Measurements from ENCODE around the gene PPP2CA.
"Not testable (repeated sequence)": the region's sequence is repeated elsewhere in the genome, so short reads cannot be mapped to it uniquely, and the experiment has no call there.

The PPP2CA gene

GRCh38 chr5:134267366-134268018 is 41.6 kb upstream of the PPP2CA start:
- no peaks in the 10 kb centered on the region for H3K36me3 ChIP-seq (ENCODE audit: control insufficient read depth, insufficient read depth, low read length)
- H3K4me3 ChIP-seq (replicated peaks; ENCODE audit: low read depth, low read length): no peak overlapping the region
- no peaks in the 10 kb centered on the region; the same call in 1 of the 2 replicates for H3K27me3 ChIP-seq (replicated peaks; ENCODE audit: control insufficient read depth, insufficient read depth, low read length)
- TF ChIP-seq CTCF (IDR thresholded peaks at IDR 0.05; ENCODE audit: insufficient read depth, low read length, poor library complexity, severe bottlenecking): no peak
- DNase-seq (ENCODE audit: extremely low read depth, insufficient read length): no peak

GRCh38 chr5:134263801-134264200 is 37.9 kb upstream of the PPP2CA start:
- no peak for DNase-seq (ENCODE audit: extremely low read depth, insufficient read length)
- no peak for TF ChIP-seq CTCF (IDR thresholded peaks at IDR 0.05; ENCODE audit: insufficient read depth, low read length, poor library complexity, severe bottlenecking)
- no peak overlapping the region for H3K4me3 ChIP-seq (replicated peaks; ENCODE audit: low read depth, low read length)
- H3K36me3 ChIP-seq (ENCODE audit: control insufficient read depth, insufficient read depth, low read length): no peaks in the 10 kb centered on the region
- no peaks in the 10 kb centered on the region; the same call in 1 of the 2 replicates for H3K27me3 ChIP-seq (replicated peaks; ENCODE audit: control insufficient read depth, insufficient read depth, low read length)

- not testable (repeated sequence) for DNase-seq (ENCODE audit: extremely low read depth, insufficient read length); H3K36me3 ChIP-seq (ENCODE audit: control insufficient read depth, insufficient read depth, low read length); H3K27me3 ChIP-seq (replicated peaks; ENCODE audit: control insufficient read depth, insufficient read depth, low read length); H3K4me3 ChIP-seq (replicated peaks; ENCODE audit: low read depth, low read length)
Measured at GRCh38 chr5:134262629-134263028, 36.8 kb upstream of the PPP2CA start.

- H3K27me3 ChIP-seq (replicated peaks; ENCODE audit: control insufficient read depth, insufficient read depth, low read length): no peaks in the 10 kb centered on the region
- no peak overlapping the region for H3K4me3 ChIP-seq (replicated peaks; ENCODE audit: low read depth, low read length)
- H3K36me3 ChIP-seq (ENCODE audit: control insufficient read depth, insufficient read depth, low read length): no peaks in the 10 kb centered on the region
- TF ChIP-seq CTCF (IDR thresholded peaks at IDR 0.05; ENCODE audit: insufficient read depth, low read length, poor library complexity, severe bottlenecking): no peak
- no peak for DNase-seq (ENCODE audit: extremely low read depth, insufficient read length)
Measured at GRCh38 chr5:134258896-134259295, 33.0 kb upstream of the PPP2CA start.

- no peak for DNase-seq (ENCODE audit: extremely low read depth, insufficient read length)
Measured at GRCh38 chr5:134257176-134257575, 31.3 kb upstream of the PPP2CA start.

More at GRCh38 chr5:134257176-134257575, 31.3 kb upstream of the PPP2CA start:
- no peaks in the 10 kb centered on the region for H3K36me3 ChIP-seq (ENCODE audit: control insufficient read depth, insufficient read depth, low read length)
- no peaks in the 10 kb centered on the region for H3K27me3 ChIP-seq (replicated peaks; ENCODE audit: control insufficient read depth, insufficient read depth, low read length)
- TF ChIP-seq CTCF (IDR thresholded peaks at IDR 0.05; ENCODE audit: insufficient read depth, low read length, poor library complexity, severe bottlenecking): no peak
- no peak overlapping the region for H3K4me3 ChIP-seq (replicated peaks; ENCODE audit: low read depth, low read length)

All from GM06990 (cell line).